ENCODE measurements around the gene S100P.

- TF ChIP-seq ZNF274 (IDR thresholded peaks at IDR 0.05; ENCODE audit: low read depth, low read length) (no peak), SUZ12 (IDR thresholded peaks at IDR 0.05; ENCODE audit: extremely low read depth, insufficient read depth, insufficient read length) (no peak)
Observed at GRCh38 chr4:6662591-6662990, 31.1 kb upstream of the S100P start.

Data from NT2/D1 (cell line).